ENCODE measurements around the gene COASY. TPM values are rescaled to one million over a fixed set of nuclear protein-coding genes. Genes with fewer than 3 reads are reported as not detected.
"Not testable (repeated sequence)": the region's sequence is repeated elsewhere in the genome, so short reads cannot be mapped to it uniquely, and the experiment has no call there.

The COASY gene
- total and polyA plus RNA-seq, 10 donors, result 32.5 to 104 (median 66.5) TPM

- H3K27ac ChIP-seq, result peak overlapping the region in 6 of 8 donors; percentile 91 to 99 (median 96)
- TF ChIP-seq POLR2A (IDR thresholded peaks at IDR 0.05) (no peak), POLR2AphosphoS5 (IDR thresholded peaks at IDR 0.05) (no peak), CTCF (IDR thresholded peaks at IDR 0.05 in 8 of 11, conservative IDR thresholded peaks at IDR 0.05 in 3 of 11) (no peak)
- WGBS, 5 donors, result 56 to 84% (median 65%) methylated on average over 3 of the region's 3 CpGs
- H3K36me3 ChIP-seq, result peaks cover 0 to 39% (median 10%) of the 10 kb centered on the region in 6 donors
- no peaks in the 10 kb centered on the region for H3K9me3 ChIP-seq
- peak overlapping the region; percentile 74 to 89 (median 84) for H3K4me3 ChIP-seq
- intact Hi-C loops (cut with DNase I; ENCODE audit: low total_unique reads), result loop anchor here (5.0 kb wide), 1 partner anchor 70 kb away; the partner anchor contains the start of gene PLEKHH3
- H3K27me3 ChIP-seq (replicated peaks in 1 of 7), result no peaks in the 10 kb centered on the region
- peaks cover 34 to 76% (median 63%) of the 10 kb centered on the region in 6 donors for H3K4me1 ChIP-seq
- no peak for DNase-seq
Observed at GRCh38 chr17:42607769-42608168, 45.8 kb downstream of the COASY start.

- H3K27me3 ChIP-seq (replicated peaks in 1 of 7), result no peaks in the 10 kb centered on the region
- peak overlapping the region; percentile 74 to 89 (median 84) for H3K4me3 ChIP-seq
- no peaks in the 10 kb centered on the region for H3K9me3 ChIP-seq
- H3K27ac ChIP-seq, result peak overlapping the region; percentile 88 to 99 (median 94)
- H3K4me1 ChIP-seq, result peaks cover 31 to 69% (median 55%) of the 10 kb centered on the region in 6 donors
- DNase-seq, result no peak
- WGBS, 5 donors, result 0 to 1% (median 0%) methylated on average over 30 of the region's 30 CpGs
- peak in 3 of 11 experiments; percentile 10 to 58 (median 26) for TF ChIP-seq CTCF (IDR thresholded peaks at IDR 0.05 in 8 of 11, conservative IDR thresholded peaks at IDR 0.05 in 3 of 11)
- no peak for TF ChIP-seq POLR2A (IDR thresholded peaks at IDR 0.05)
- peaks cover 0 to 39% (median 17%) of the 10 kb centered on the region in 6 donors for H3K36me3 ChIP-seq
- intact Hi-C loops (cut with DNase I; ENCODE audit: low total_unique reads), result loop anchor here (5.0 kb wide), 1 partner anchor 69 kb away; the partner anchor contains the start of gene PLEKHH3
Observed at GRCh38 chr17:42608305-42609181, 46.6 kb downstream of the COASY start.

- peak; percentile 100 for DNase-seq
- WGBS, 5 donors, result 0 to 1% (median 0%) methylated on average over 41 to 66 of the region's 66 CpGs
- TF ChIP-seq CTCF (IDR thresholded peaks at IDR 0.05 in 8 of 11, conservative IDR thresholded peaks at IDR 0.05 in 3 of 11) (peak in 6 of 11 experiments; percentile 15 to 43 (median 28)), POLR2AphosphoS5 (IDR thresholded peaks at IDR 0.05) (peak; percentile 97 to 98 (median 98)), POLR2A (IDR thresholded peaks at IDR 0.05) (peak; percentile 61 to 89 (median 88))
- H3K4me3 ChIP-seq, result peak within 1 kb of the TSS; percentile 74 to 89 (median 84)
- H3K36me3 ChIP-seq, result peaks cover 0 to 41% (median 25%) of the 10 kb centered on the region in 6 donors
- no peaks in the 10 kb centered on the region for H3K27me3 ChIP-seq (replicated peaks in 1 of 7)
- H3K9me3 ChIP-seq, result no peaks in the 10 kb centered on the region
- intact Hi-C loops (cut with DNase I; ENCODE audit: low total_unique reads), result loop anchor here (5.0 kb wide), 1 partner anchor 68 kb away; the partner anchor contains the start of gene PLEKHH3
- peaks cover 26 to 61% (median 49%) of the 10 kb centered on the region in 6 donors for H3K4me1 ChIP-seq
- peak within 1 kb of the TSS; percentile 88 to 99 (median 94) for H3K27ac ChIP-seq
Observed at GRCh38 chr17:42609182-42609813, 47.4 kb downstream of the COASY start, which contains the start of the genes RETREG3 and TUBG1. RETREG3 (minus strand) TSS chr17:42609374; CDS start chr17:42609324, 50 bp downstream. TUBG1 (plus strand) TSS chr17:42609683; CDS start chr17:42609738, 55 bp downstream.

GRCh38 chr17:42609814-42610801 lies 48.2 kb downstream of the COASY start:
- DNase-seq, result peak; percentile 87
- not testable (repeated sequence) for H3K9me3 ChIP-seq; H3K27me3 ChIP-seq (replicated peaks in 1 of 7)
- Histone ChIP-seq H3K4me3 (peak overlapping the region; percentile 57 to 89 (median 84)), H3K27ac (peak overlapping the region; percentile 57 to 99 (median 94)), H3K4me1 (peaks cover 22 to 53% (median 40%) of the 10 kb centered on the region in 6 donors), H3K36me3 (peaks cover 0 to 44% (median 33%) of the 10 kb centered on the region in 6 donors)
- intact Hi-C loops (cut with DNase I; ENCODE audit: low total_unique reads), result loop anchor here (5.0 kb wide), 1 partner anchor 67 kb away; the partner anchor contains the start of gene PLEKHH3
- 15 to 24% (median 21%) methylated on average over 23 to 35 of the region's 42 CpGs for WGBS, 5 donors

Measured in spleen (tissue), 11 donors.